Measurements from ENCODE around the gene GRM1. TPM values are rescaled to one million over a fixed set of nuclear protein-coding genes. Genes with fewer than 3 reads are reported as not detected.

Gene GRM1
- total and polyA plus RNA-seq, 8 donors, result not detected

- Histone ChIP-seq H3K4me3 (no peak overlapping the region), H3K36me3 (no peaks in the 10 kb centered on the region), H3K4me1 (no peaks in the 10 kb centered on the region), H3K9me3 (peaks cover 0 to 14% (median 9%) of the 10 kb centered on the region in 4 donors), H3K27ac (no peak overlapping the region), H3K27me3 (no peaks in the 10 kb centered on the region)
- no peak for DNase-seq
- 40 to 60% (median 57%) methylated on average over 2 of the region's 2 CpGs for WGBS, 5 donors
- intact Hi-C loops (cut with DNase I; ENCODE audit: low total_unique reads), result no loop called here
- TF ChIP-seq, protein P1, sequence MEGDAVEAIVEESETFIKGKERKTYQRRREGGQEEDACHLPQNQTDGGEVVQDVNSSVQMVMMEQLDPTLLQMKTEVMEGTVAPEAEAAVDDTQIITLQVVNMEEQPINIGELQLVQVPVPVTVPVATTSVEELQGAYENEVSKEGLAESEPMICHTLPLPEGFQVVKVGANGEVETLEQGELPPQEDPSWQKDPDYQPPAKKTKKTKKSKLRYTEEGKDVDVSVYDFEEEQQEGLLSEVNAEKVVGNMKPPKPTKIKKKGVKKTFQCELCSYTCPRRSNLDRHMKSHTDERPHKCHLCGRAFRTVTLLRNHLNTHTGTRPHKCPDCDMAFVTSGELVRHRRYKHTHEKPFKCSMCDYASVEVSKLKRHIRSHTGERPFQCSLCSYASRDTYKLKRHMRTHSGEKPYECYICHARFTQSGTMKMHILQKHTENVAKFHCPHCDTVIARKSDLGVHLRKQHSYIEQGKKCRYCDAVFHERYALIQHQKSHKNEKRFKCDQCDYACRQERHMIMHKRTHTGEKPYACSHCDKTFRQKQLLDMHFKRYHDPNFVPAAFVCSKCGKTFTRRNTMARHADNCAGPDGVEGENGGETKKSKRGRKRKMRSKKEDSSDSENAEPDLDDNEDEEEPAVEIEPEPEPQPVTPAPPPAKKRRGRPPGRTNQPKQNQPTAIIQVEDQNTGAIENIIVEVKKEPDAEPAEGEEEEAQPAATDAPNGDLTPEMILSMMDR (IDR thresholded peaks at IDR 0.05), result no peak
- TF ChIP-seq EP300 (IDR thresholded peaks at IDR 0.05) (no peak), POLR2A (IDR thresholded peaks at IDR 0.05) (no peak), POLR2AphosphoS5 (IDR thresholded peaks at IDR 0.05) (no peak)
These were observed 77.7 kb downstream of the GRM1 start for GRCh38 chr6:146106532-146106931.

DNA sequence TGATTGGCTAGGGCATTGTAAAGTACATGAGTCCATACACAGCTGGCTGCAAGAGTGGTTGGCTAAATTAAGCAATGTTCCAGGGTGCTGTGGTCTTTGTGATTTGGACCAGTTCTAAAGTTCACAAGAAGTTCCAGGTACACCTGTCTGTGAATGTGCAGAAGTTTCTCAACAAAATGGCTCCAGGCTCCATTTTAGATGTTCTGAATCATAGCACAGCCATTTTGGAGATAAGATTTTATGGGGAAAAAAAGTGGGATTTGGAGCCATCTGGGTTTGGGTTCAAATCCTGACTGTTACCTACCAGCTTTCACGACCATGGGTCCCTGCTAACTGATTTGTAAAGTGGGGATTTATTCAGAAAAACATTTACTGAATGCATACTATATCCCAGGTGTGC is 82.1 kb downstream of the GRM1 start:
- intact Hi-C loops (cut with DNase I; ENCODE audit: low total_unique reads), result no loop called here
- WGBS, 5 donors, result 15 to 52% (median 33%) methylated on average over 1 of the region's 1 CpG
- Histone ChIP-seq H3K4me1 (no peaks in the 10 kb centered on the region), H3K36me3 (no peaks in the 10 kb centered on the region), H3K4me3 (no peak overlapping the region), H3K9me3 (peaks cover 0 to 14% (median 9%) of the 10 kb centered on the region in 4 donors), H3K27me3 (no peaks in the 10 kb centered on the region), H3K27ac (no peak overlapping the region)
- no peak for TF ChIP-seq POLR2AphosphoS5 (IDR thresholded peaks at IDR 0.05)
- no peak for TF ChIP-seq EP300 (IDR thresholded peaks at IDR 0.05)
- TF ChIP-seq, protein P1 (IDR thresholded peaks at IDR 0.05), result no peak
- TF ChIP-seq POLR2A (IDR thresholded peaks at IDR 0.05), result no peak
- DNase-seq, result no peak

DNA sequence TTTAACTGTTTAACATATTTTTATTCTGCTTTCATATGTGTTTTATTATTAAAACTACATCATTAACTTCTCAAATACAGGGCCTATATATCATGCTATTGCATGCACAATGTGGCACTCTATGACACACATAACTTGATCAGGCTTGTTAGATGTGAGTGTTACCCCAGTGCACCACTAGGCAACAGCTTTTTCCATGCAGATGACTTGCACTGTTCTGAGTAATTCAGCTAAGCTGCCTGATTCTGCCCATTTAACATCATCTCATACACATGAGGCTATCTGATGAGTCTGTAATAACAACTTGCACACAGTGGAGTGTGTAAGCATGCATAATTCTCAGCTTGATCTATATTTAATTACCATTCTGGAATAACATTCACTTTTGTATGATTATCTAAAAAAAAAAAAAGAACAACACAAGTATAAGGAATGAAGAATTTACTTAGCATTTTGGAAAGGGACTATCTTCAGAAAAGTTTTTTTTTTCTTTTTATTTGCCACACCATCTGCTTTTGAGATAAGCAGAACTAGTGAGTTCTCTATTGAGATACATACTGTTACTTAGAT is 83.1 kb downstream of the GRM1 start:
- no peaks in the 10 kb centered on the region for H3K27me3 ChIP-seq
- no peak for DNase-seq
- H3K36me3 ChIP-seq, result no peaks in the 10 kb centered on the region
- no peaks in the 10 kb centered on the region for H3K4me1 ChIP-seq
- TF ChIP-seq, protein P1 (IDR thresholded peaks at IDR 0.05), result no peak
- no peak for TF ChIP-seq POLR2A (IDR thresholded peaks at IDR 0.05)
- TF ChIP-seq EP300 (IDR thresholded peaks at IDR 0.05), result no peak
- TF ChIP-seq POLR2AphosphoS5 (IDR thresholded peaks at IDR 0.05), result no peak
- intact Hi-C loops (cut with DNase I; ENCODE audit: low total_unique reads), result no loop called here
- no peak overlapping the region for H3K27ac ChIP-seq
- no peak overlapping the region for H3K4me3 ChIP-seq
- H3K9me3 ChIP-seq, result peaks cover 0 to 14% (median 9%) of the 10 kb centered on the region in 4 donors

DNA sequence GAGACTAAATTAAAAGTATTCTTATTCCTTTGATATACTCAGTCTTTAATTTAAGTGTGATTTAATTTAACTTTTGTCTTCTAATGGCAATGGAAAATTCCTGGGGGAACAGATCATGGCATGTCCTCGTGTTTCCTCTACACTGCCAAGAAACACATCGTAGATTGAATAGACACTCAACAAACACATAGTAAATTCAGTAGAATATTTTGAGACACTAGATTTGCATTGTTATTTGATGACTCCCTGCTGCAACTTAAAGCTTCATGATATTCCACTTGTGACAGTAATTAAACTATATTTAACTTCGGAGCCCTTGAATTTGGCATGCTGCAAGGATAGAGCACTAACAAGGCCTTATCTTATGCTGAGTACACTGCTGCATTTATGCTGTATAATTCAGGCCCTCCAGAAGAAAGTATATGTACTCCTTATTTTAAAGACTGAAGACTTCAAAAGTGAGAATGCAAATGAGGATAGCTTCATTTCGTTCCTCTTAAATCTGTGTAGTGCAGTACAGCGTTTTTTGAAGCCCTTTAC is 84.3 kb downstream of the GRM1 start:
- H3K9me3 ChIP-seq, result peaks cover 0 to 14% (median 9%) of the 10 kb centered on the region in 4 donors
- intact Hi-C loops (cut with DNase I; ENCODE audit: low total_unique reads), result no loop called here
- H3K27me3 ChIP-seq, result no peaks in the 10 kb centered on the region
- no peak for DNase-seq
- no peak overlapping the region for H3K4me3 ChIP-seq
- no peaks in the 10 kb centered on the region for H3K4me1 ChIP-seq
- WGBS, 5 donors, result 68 to 81% (median 73%) methylated on average over 5 of the region's 5 CpGs
- H3K36me3 ChIP-seq, result no peaks in the 10 kb centered on the region
- TF ChIP-seq POLR2AphosphoS5 (IDR thresholded peaks at IDR 0.05) (no peak), EP300 (IDR thresholded peaks at IDR 0.05) (no peak), POLR2A (IDR thresholded peaks at IDR 0.05) (no peak)
- TF ChIP-seq, protein P1 (IDR thresholded peaks at IDR 0.05), result no peak
- no peak overlapping the region for H3K27ac ChIP-seq

Measured in stomach (tissue), 9 donors.